OCI-LY1 (cell line): ENCODE results near the gene GLIPR2.

ENCODE experiments used
- H2AFZ ChIP-seq: fragments of 200-600 bp; sonication (generic), shearing (Covaris generic); 2 replicates; pipeline ENCODE4 v1.6.0; 2014; ENCODE audit warnings: antibody characterized with exemption, mild to moderate bottlenecking, low read length
- H3F3A ChIP-seq: fragments of 200-600 bp; sonication (generic), shearing (Covaris generic); 2 replicates; pipeline ENCODE4 v1.6.0; 2014; ENCODE audit warnings: mild to moderate bottlenecking, antibody characterized with exemption, low read length, moderate library complexity; ENCODE audit not compliant: insufficient read depth
- H3K27ac ChIP-seq: fragments of 200-600 bp; sonication (generic); 2 replicates; pipeline ENCODE4 v1.5.1; 2014; ENCODE audit warnings: low read length, mixed run types, mild to moderate bottlenecking, low read depth; ENCODE audit not compliant: poor library complexity, severe bottlenecking
- H3K27me3 ChIP-seq: fragments of 200-600 bp; sonication (generic); 2 replicates; pipeline ENCODE4 v1.6.0; 2014; ENCODE audit warnings: antibody characterized with exemption, mild to moderate bottlenecking, low read length, moderate library complexity; ENCODE audit not compliant: insufficient read depth
- H3K36me3 ChIP-seq: fragments of 200-600 bp; sonication (generic); 2 replicates; pipeline ENCODE4 v1.6.1; 2014; ENCODE audit warnings: mild to moderate bottlenecking, antibody characterized with exemption, low read length, moderate library complexity, mixed read lengths; ENCODE audit not compliant: insufficient read depth
- H3K4me1 ChIP-seq: fragments of 200-600 bp; sonication (generic); 2 replicates; pipeline ENCODE4 v1.5.1; 2014; ENCODE audit warnings: mild to moderate bottlenecking, low read length, moderate library complexity; ENCODE audit not compliant: insufficient read depth, severe bottlenecking
- H3K4me2 ChIP-seq: fragments of 200-600 bp; sonication (generic), shearing (Covaris generic); 2 replicates; pipeline ENCODE4 v1.6.1; 2014; ENCODE audit warnings: low read length
- H3K4me3 ChIP-seq: fragments of 200-600 bp; sonication (generic); 2 replicates; pipeline ENCODE4 v1.5.1; 2014; ENCODE audit warnings: low read length, low read depth, mild to moderate bottlenecking, mixed read lengths; ENCODE audit not compliant: poor library complexity, severe bottlenecking
- H3K79me2 ChIP-seq: fragments of 200-600 bp; shearing (Covaris generic); 2 replicates; pipeline ENCODE4 v1.6.1; 2016; ENCODE audit warnings: mixed run types, low read length, mixed read lengths; ENCODE audit not compliant: insufficient read depth
- H3K9ac ChIP-seq: fragments of 200-600 bp; sonication (generic), shearing (Covaris generic); 2 replicates; pipeline ENCODE4 v1.6.1; 2014; ENCODE audit warnings: mild to moderate bottlenecking, low read length, mixed read lengths
- H3K9me2 ChIP-seq: fragments of 200-600 bp; sonication (generic), shearing (Covaris generic); 2 replicates; pipeline ENCODE4 v1.6.1; 2014; ENCODE audit warnings: low read depth, mild to moderate bottlenecking, low read length, mixed read lengths
- H3K9me3 ChIP-seq: fragments of 200-600 bp; shearing (Covaris generic); 2 replicates; pipeline ENCODE4 v1.6.1; 2014; ENCODE audit warnings: low read length, mixed read lengths
- H4K20me1 ChIP-seq: fragments of 200-600 bp; sonication (generic), shearing (Covaris generic); 2 replicates; pipeline ENCODE4 v1.6.0; 2016; ENCODE audit warnings: mild to moderate bottlenecking, low read length; ENCODE audit not compliant: insufficient read depth
- EZH2 ChIP-seq: fragments of 200-600 bp; sonication (generic), shearing (Covaris generic); IDR thresholded peaks from 2 replicates; pipeline ENCODE4 v1.8.0; 2017; ENCODE audit warnings: borderline replicate concordance, mixed run types, mild to moderate bottlenecking, antibody characterized with exemption, low read length, moderate library complexity, mixed read lengths
- TF ChIP-seq, protein P1 (sequence below): fragments of 200-600 bp; sonication (generic), shearing (Covaris generic); IDR thresholded peaks from 2 replicates; pipeline ENCODE4 v1.5.1; 2017; ENCODE audit warnings: mild to moderate bottlenecking, antibody characterized with exemption, low read length, moderate library complexity, mixed read lengths

Gene GLIPR2

GRCh38 chr9:36141761-36142160 is 5.2 kb downstream of the GLIPR2 start:
- no peaks in the 10 kb centered on the region for H3K9me3 ChIP-seq
- H4K20me1 ChIP-seq: no peaks in the 10 kb centered on the region
- H3K4me1 ChIP-seq: no peaks in the 10 kb centered on the region
- no peak overlapping the region for H2AFZ ChIP-seq
- H3F3A ChIP-seq: no peaks in the 10 kb centered on the region
- no peak overlapping the region for H3K27ac ChIP-seq
- no peak overlapping the region for H3K4me2 ChIP-seq
- H3K9me2 ChIP-seq: no peaks in the 10 kb centered on the region
- H3K27me3 ChIP-seq: 0 out of 2 replicates have a peak, but pooled peaks cover 9% of the 10 kb centered on the region
- H3K4me3 ChIP-seq: no peak overlapping the region
- H3K9ac ChIP-seq: no peak overlapping the region
- no peaks in the 10 kb centered on the region for H3K36me3 ChIP-seq
- H3K79me2 ChIP-seq: no peaks in the 10 kb centered on the region
- no peak for TF ChIP-seq EZH2
- TF ChIP-seq, protein P1, sequence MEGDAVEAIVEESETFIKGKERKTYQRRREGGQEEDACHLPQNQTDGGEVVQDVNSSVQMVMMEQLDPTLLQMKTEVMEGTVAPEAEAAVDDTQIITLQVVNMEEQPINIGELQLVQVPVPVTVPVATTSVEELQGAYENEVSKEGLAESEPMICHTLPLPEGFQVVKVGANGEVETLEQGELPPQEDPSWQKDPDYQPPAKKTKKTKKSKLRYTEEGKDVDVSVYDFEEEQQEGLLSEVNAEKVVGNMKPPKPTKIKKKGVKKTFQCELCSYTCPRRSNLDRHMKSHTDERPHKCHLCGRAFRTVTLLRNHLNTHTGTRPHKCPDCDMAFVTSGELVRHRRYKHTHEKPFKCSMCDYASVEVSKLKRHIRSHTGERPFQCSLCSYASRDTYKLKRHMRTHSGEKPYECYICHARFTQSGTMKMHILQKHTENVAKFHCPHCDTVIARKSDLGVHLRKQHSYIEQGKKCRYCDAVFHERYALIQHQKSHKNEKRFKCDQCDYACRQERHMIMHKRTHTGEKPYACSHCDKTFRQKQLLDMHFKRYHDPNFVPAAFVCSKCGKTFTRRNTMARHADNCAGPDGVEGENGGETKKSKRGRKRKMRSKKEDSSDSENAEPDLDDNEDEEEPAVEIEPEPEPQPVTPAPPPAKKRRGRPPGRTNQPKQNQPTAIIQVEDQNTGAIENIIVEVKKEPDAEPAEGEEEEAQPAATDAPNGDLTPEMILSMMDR: no peak

DNA sequence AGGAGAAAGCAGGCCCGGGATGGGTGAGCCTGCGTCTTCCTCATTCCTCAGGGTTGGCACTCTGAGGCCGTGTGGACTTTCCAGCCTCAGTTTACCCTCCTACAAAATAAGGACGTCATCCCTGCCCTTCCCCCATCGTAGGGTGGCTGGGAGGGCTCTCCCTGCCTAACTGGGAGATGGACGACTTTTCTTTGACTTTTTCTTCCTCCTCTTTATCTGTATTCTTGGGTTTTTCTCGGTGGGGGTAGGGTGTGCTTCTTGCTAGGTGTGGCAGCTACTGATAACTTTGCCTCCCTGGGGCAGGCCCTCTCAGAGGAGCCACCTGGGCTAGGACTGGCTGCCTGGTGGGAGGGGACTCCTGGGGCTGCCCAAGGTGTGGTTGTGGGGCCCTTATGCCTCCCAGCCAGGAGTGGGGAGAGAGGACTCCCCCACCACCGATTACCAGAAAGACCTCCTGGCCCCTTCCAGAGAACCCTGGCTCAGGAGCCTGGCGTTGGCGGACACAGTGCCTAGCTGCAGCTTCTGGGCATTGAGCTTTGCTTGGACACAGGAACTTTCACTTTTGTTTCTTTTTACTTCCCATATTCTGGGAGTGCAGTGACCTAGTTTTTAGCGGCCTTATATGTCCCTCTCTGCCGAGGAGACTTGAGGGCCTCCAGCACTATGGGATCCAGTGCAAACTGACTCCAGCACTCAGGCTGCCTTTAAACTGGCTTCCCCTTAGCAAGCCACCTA is 6.1 kb downstream of the GLIPR2 start:
- Histone ChIP-seq H4K20me1 (no peaks in the 10 kb centered on the region), H3K9me3 (no peaks in the 10 kb centered on the region), H3F3A (no peaks in the 10 kb centered on the region), H3K36me3 (no peaks in the 10 kb centered on the region), H3K79me2 (no peaks in the 10 kb centered on the region), H3K4me2 (no peak overlapping the region), H3K27ac (no peak overlapping the region), H3K9ac (no peak overlapping the region), H3K4me1 (no peaks in the 10 kb centered on the region), H3K27me3 (0 out of 2 replicates have a peak, but pooled peaks cover 7% of the 10 kb centered on the region), H3K4me3 (no peak overlapping the region), H2AFZ (no peak overlapping the region), H3K9me2 (no peaks in the 10 kb centered on the region)
- TF ChIP-seq, protein P1: no peak
- TF ChIP-seq EZH2: no peak

DNA sequence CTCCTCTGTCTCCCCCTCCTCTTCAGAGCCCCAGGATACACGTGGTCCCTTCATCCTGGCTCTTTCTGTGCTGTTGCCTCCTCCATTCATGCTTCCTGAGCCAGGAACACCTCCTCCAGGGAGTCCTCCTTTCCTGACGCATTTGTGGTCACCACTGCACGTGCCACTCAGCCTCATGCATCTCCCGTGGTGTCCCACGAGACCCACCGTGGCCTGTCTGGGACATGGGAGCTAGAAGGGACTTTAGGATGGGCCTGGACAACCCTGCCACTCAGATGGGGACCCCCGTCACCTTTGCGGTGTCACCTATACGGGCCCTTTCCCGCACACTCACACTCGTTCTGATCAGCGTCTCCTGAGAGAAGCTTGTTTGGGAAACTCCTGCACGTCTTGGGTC is 6.7 kb downstream of the GLIPR2 start:
- Histone ChIP-seq H3K4me2 (no peak overlapping the region), H3K79me2 (no peaks in the 10 kb centered on the region), H3K36me3 (no peaks in the 10 kb centered on the region), H3K4me1 (no peaks in the 10 kb centered on the region), H3K9me3 (no peaks in the 10 kb centered on the region), H3K27ac (no peak overlapping the region), H3K27me3 (0 out of 2 replicates have a peak, but pooled peaks cover 6% of the 10 kb centered on the region), H3F3A (no peaks in the 10 kb centered on the region), H2AFZ (no peak overlapping the region), H3K4me3 (no peak overlapping the region), H4K20me1 (no peaks in the 10 kb centered on the region), H3K9ac (no peak overlapping the region), H3K9me2 (no peaks in the 10 kb centered on the region)
- no peak for TF ChIP-seq EZH2
- TF ChIP-seq, protein P1: no peak
